ENCODE results near the gene CNRIP1.

Gene CNRIP1

GRCh38 chr2:68344031-68344430 is 24.3 kb upstream of the CNRIP1 start:
- TF ChIP-seq FOXM1 (IDR thresholded peaks at IDR 0.05; ENCODE audit: borderline replicate concordance, low read depth), result no peak
- no peak for TF ChIP-seq RAD21 (IDR thresholded peaks at IDR 0.05; ENCODE audit: low read depth)
- no peak for TF ChIP-seq CREB1 (IDR thresholded peaks at IDR 0.05; ENCODE audit: low read depth)
- TF ChIP-seq TCF12 (IDR thresholded peaks at IDR 0.05; ENCODE audit: low read depth), result no peak
- no peak for TF ChIP-seq USF1 (IDR thresholded peaks at IDR 0.05)
- no peak for TF ChIP-seq ZBTB7A (IDR thresholded peaks at IDR 0.05; ENCODE audit: low read depth)
- no peak for TF ChIP-seq REST (IDR thresholded peaks at IDR 0.05; ENCODE audit: low read depth)
- no peak for TF ChIP-seq CEBPB (IDR thresholded peaks at IDR 0.05)
- TF ChIP-seq EGR1 (IDR thresholded peaks at IDR 0.05), result no peak
- no peak for TF ChIP-seq TEAD4 (IDR thresholded peaks at IDR 0.05)
- no peak for TF ChIP-seq EP300 (IDR thresholded peaks at IDR 0.05; ENCODE audit: borderline replicate concordance)
- no peak for TF ChIP-seq NFIC (IDR thresholded peaks at IDR 0.05)
- TF ChIP-seq YY1 (IDR thresholded peaks at IDR 0.05; ENCODE audit: low read depth), result no peak
- TF ChIP-seq MAX (IDR thresholded peaks at IDR 0.05), result no peak

- TF ChIP-seq NFIC (IDR thresholded peaks at IDR 0.05) (no peak), FOXM1 (IDR thresholded peaks at IDR 0.05; ENCODE audit: borderline replicate concordance, low read depth) (no peak), REST (IDR thresholded peaks at IDR 0.05; ENCODE audit: low read depth) (no peak), TAF1 (IDR thresholded peaks at IDR 0.05; ENCODE audit: low read depth) (no peak), EP300 (IDR thresholded peaks at IDR 0.05; ENCODE audit: borderline replicate concordance) (no peak), TEAD4 (IDR thresholded peaks at IDR 0.05) (no peak), RAD21 (IDR thresholded peaks at IDR 0.05; ENCODE audit: low read depth) (no peak), EGR1 (IDR thresholded peaks at IDR 0.05) (no peak), USF1 (IDR thresholded peaks at IDR 0.05) (no peak), MAX (IDR thresholded peaks at IDR 0.05) (no peak), CEBPB (IDR thresholded peaks at IDR 0.05) (no peak), TCF12 (IDR thresholded peaks at IDR 0.05; ENCODE audit: low read depth) (no peak), CREB1 (IDR thresholded peaks at IDR 0.05; ENCODE audit: low read depth) (no peak), ZBTB7A (IDR thresholded peaks at IDR 0.05; ENCODE audit: low read depth) (no peak), YY1 (IDR thresholded peaks at IDR 0.05; ENCODE audit: low read depth) (no peak)
Observed at GRCh38 chr2:68342470-68342869, 22.7 kb upstream of the CNRIP1 start.

- no peak for TF ChIP-seq YY1 (IDR thresholded peaks at IDR 0.05; ENCODE audit: low read depth)
Observed at GRCh38 chr2:68341583-68341982, 21.8 kb upstream of the CNRIP1 start.

GRCh38 chr2:68341062-68341329 is 21.2 kb upstream of the CNRIP1 start:
- no peak for TF ChIP-seq CREB1 (IDR thresholded peaks at IDR 0.05; ENCODE audit: low read depth)
- TF ChIP-seq EP300 (IDR thresholded peaks at IDR 0.05; ENCODE audit: borderline replicate concordance), result no peak
- TF ChIP-seq EGR1 (IDR thresholded peaks at IDR 0.05), result no peak
- no peak for TF ChIP-seq FOXM1 (IDR thresholded peaks at IDR 0.05; ENCODE audit: borderline replicate concordance, low read depth)
- TF ChIP-seq REST (IDR thresholded peaks at IDR 0.05; ENCODE audit: low read depth), result no peak
- TF ChIP-seq USF1 (IDR thresholded peaks at IDR 0.05), result no peak
- no peak for TF ChIP-seq CEBPB (IDR thresholded peaks at IDR 0.05)
- TF ChIP-seq TAF1 (IDR thresholded peaks at IDR 0.05; ENCODE audit: low read depth), result no peak
- no peak for TF ChIP-seq TEAD4 (IDR thresholded peaks at IDR 0.05)
- TF ChIP-seq TCF12 (IDR thresholded peaks at IDR 0.05; ENCODE audit: low read depth), result no peak
- TF ChIP-seq ZBTB7A (IDR thresholded peaks at IDR 0.05; ENCODE audit: low read depth), result no peak
- TF ChIP-seq MAX (IDR thresholded peaks at IDR 0.05), result no peak
- no peak for TF ChIP-seq YY1 (IDR thresholded peaks at IDR 0.05; ENCODE audit: low read depth)
- no peak for TF ChIP-seq NFIC (IDR thresholded peaks at IDR 0.05)
- no peak for TF ChIP-seq RAD21 (IDR thresholded peaks at IDR 0.05; ENCODE audit: low read depth)
